Measurements from ENCODE around the gene TUT1.
"Not testable (repeated sequence)": the region's sequence is repeated elsewhere in the genome, so short reads cannot be mapped to it uniquely, and the experiment has no call there.

- TF ChIP-seq CTCF (conservative IDR thresholded peaks at IDR 0.05; ENCODE audit: low read length); EZH2phosphoT487 (IDR thresholded peaks at IDR 0.05; ENCODE audit: borderline replicate concordance, low read depth, low read length): not testable (repeated sequence)
These were observed 9.6 kb downstream of the TUT1 start for GRCh38 chr11:62581735-62582134.

Measured in OCI-LY7 (cell line).